ENCODE data around the gene THRAP3. TPM values are rescaled to one million over a fixed set of nuclear protein-coding genes. Genes with fewer than 3 reads are reported as not detected.
A peak's percentile ranks its signal among the peaks of the same experiment; 100 is the strongest.

Gene THRAP3
- total RNA-seq, 4 donors from 2014 or later: 90.3 to 116 (median 104) TPM

DNA sequence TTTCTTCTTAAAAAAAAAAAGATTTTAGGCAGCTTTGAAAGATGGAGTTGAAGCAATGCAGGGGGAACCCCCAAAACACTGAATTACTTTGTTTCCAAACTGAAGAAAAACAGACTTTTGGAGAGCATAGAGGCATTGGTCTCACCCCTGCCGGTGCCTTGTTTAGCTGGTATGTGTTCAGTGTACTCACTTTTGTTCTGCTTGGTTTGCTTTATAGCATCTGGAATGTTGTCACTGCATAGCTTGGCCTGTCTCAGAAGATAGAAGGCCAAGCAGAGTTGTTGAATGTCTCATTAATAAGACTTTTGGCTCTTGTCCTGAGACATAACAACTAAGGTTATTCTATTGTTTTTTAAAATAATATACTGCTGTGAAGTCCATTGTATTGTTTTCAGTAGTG, 6.9 kb downstream of the THRAP3 start:
- Histone ChIP-seq H3K4me3 (peak overlapping the region in 1 of 4 donors; percentile 14), H3K4me1 (peaks cover 81 to 99% (median 99%) of the 10 kb centered on the region in 4 donors), H3K27me3 (no peaks in the 10 kb centered on the region), H3K9me3 (no peaks in the 10 kb centered on the region), H3K27ac (replicated peaks in 1 of 4) (peak overlapping the region; percentile 41 to 62 (median 46)), H3K36me3 (peaks cover 7 to 53% (median 39%) of the 10 kb centered on the region in 4 donors)
- WGBS: 44% methylated on average over 1 of the region's 1 CpG
- intact Hi-C loops (cut with DNase I): no loop called here
- TF ChIP-seq POLR2A (IDR thresholded peaks at IDR 0.05; ENCODE audit: low read depth) (no peak), CTCF (IDR thresholded peaks at IDR 0.05) (no peak)
- DNase-seq (ENCODE audit: extremely low spot score): no peak

DNA sequence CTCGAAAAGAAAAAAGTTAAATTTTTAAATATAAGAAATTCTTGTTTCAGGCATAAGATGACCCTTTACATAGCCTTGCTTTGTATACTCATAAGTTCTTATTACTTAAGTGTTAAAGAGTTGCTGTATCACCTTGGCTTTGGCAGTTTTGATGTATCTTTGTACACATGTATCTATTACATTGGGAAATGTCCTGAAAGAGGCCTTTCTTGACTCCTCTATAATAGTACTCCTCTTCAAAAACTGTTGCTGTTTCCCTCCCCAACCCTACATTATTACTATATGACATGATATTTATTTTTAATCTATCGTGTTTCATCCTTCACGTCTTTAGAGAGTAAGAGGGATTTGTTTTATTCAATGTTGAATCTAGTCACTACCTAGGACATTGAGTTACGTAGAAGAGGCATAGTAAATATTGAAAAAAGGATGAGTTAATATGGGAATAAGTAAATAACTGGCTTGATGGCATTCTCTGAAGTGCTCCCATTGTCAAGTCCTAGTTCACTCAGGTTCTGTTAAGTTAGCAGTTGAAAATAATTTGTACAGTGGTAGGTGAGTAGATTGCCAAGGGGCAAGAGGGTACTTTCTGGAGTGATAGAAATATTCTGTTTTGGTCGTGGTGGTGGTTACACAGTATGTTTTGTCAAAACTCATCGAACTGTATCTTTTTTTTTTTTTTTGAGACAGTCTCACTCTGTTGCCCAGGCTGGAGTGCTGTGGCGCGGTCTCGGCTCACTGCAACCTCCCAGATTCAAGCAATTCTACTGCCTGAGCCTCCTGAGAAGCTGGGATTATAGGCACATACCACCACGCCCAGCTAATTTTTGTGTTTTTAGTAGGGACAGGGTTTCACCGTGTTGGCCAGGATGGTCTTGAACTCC, 8.2 kb downstream of the THRAP3 start:
- peaks cover 73 to 99% (median 99%) of the 10 kb centered on the region in 4 donors for H3K4me1 ChIP-seq
- WGBS: 73% methylated on average over 11 of the region's 11 CpGs
- no peaks in the 10 kb centered on the region for H3K9me3 ChIP-seq
- H3K36me3 ChIP-seq: peaks cover 7 to 52% (median 38%) of the 10 kb centered on the region in 4 donors
- intact Hi-C loops (cut with DNase I): no loop called here
- peak overlapping the region; percentile 41 to 62 (median 46) for H3K27ac ChIP-seq (replicated peaks in 1 of 4)
- no peaks in the 10 kb centered on the region for H3K27me3 ChIP-seq
- no peak overlapping the region for H3K4me3 ChIP-seq
- TF ChIP-seq POLR2AphosphoS5 (IDR thresholded peaks at IDR 0.05) (no peak), EP300 (IDR thresholded peaks at IDR 0.05) (no peak), CTCF (IDR thresholded peaks at IDR 0.05) (no peak), POLR2A (IDR thresholded peaks at IDR 0.05; ENCODE audit: low read depth) (no peak)
- no peak for DNase-seq (ENCODE audit: extremely low spot score)

GRCh38 chr1:36236302-36236701, 12.1 kb downstream of the THRAP3 start:
- Histone ChIP-seq H3K36me3 (peaks cover 7 to 30% (median 17%) of the 10 kb centered on the region in 4 donors), H3K4me3 (no peak overlapping the region), H3K4me1 (peaks cover 82 to 100% (median 96%) of the 10 kb centered on the region in 4 donors), H3K9me3 (no peaks in the 10 kb centered on the region), H3K27me3 (no peaks in the 10 kb centered on the region), H3K27ac (replicated peaks in 1 of 4) (no peak overlapping the region)
- DNase-seq (ENCODE audit: extremely low spot score): no peak
- no peak for TF ChIP-seq EP300 (IDR thresholded peaks at IDR 0.05)
- no peak for TF ChIP-seq POLR2A (IDR thresholded peaks at IDR 0.05; ENCODE audit: low read depth)
- no peak for TF ChIP-seq POLR2AphosphoS5 (IDR thresholded peaks at IDR 0.05)
- no peak for TF ChIP-seq CTCF (IDR thresholded peaks at IDR 0.05)
- intact Hi-C loops (cut with DNase I): no loop called here
- 70% methylated on average over 3 of the region's 3 CpGs for WGBS

GRCh38 chr1:36238433-36238832, 14.2 kb downstream of the THRAP3 start:
- DNase-seq (ENCODE audit: extremely low spot score): no peak
- Histone ChIP-seq H3K4me1 (peaks cover 74 to 92% (median 89%) of the 10 kb centered on the region in 4 donors), H3K36me3 (peaks cover 4 to 31% (median 19%) of the 10 kb centered on the region in 4 donors), H3K27me3 (no peaks in the 10 kb centered on the region), H3K4me3 (no peak overlapping the region), H3K27ac (replicated peaks in 1 of 4) (peak overlapping the region in 1 of 4 donors; percentile 1), H3K9me3 (no peaks in the 10 kb centered on the region)
- WGBS: 71% methylated on average over 2 of the region's 2 CpGs
- TF ChIP-seq CTCF (IDR thresholded peaks at IDR 0.05) (no peak), POLR2A (IDR thresholded peaks at IDR 0.05; ENCODE audit: low read depth) (no peak), EP300 (IDR thresholded peaks at IDR 0.05) (no peak), POLR2AphosphoS5 (IDR thresholded peaks at IDR 0.05) (no peak)
- intact Hi-C loops (cut with DNase I): no loop called here

Data from esophagus muscularis mucosa (tissue), 4 donors.